ENCODE data around the gene LRRTM4. TPM values are rescaled to one million over a fixed set of nuclear protein-coding genes. Genes with fewer than 3 reads are reported as not detected.

The LRRTM4 gene
- total RNA-seq, 1 donor from 2014 or later, result 1.8 TPM

DNA sequence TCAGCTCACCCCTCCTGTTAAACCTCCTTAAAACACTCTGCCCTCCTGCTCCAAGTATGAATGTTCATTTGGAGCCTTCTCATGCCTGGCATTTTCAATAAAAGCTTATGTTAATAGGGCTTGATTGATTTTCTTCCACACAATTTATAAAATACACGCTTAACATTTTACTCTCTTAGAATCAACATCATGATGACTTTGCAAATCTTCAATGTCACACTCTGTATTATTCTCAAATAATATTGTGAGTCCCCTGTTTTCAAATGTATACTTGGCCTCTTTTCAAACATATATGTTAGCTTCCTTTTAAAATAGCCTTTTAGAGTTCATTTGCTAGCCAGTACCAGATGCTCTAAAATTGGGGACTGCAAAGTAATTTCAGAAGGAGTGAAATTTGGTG is 520.3 kb downstream of the LRRTM4 start:
- H3K4me3 Mint-ChIP-seq (ENCODE audit: unreplicated experiment), result no peak overlapping the region
- TF ChIP-seq, protein P1, sequence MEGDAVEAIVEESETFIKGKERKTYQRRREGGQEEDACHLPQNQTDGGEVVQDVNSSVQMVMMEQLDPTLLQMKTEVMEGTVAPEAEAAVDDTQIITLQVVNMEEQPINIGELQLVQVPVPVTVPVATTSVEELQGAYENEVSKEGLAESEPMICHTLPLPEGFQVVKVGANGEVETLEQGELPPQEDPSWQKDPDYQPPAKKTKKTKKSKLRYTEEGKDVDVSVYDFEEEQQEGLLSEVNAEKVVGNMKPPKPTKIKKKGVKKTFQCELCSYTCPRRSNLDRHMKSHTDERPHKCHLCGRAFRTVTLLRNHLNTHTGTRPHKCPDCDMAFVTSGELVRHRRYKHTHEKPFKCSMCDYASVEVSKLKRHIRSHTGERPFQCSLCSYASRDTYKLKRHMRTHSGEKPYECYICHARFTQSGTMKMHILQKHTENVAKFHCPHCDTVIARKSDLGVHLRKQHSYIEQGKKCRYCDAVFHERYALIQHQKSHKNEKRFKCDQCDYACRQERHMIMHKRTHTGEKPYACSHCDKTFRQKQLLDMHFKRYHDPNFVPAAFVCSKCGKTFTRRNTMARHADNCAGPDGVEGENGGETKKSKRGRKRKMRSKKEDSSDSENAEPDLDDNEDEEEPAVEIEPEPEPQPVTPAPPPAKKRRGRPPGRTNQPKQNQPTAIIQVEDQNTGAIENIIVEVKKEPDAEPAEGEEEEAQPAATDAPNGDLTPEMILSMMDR (IDR thresholded peaks at IDR 0.05; ENCODE audit: unreplicated experiment), result no peak
- DNase-seq (ENCODE audit: low spot score), result no peak
- H3K27me3 Mint-ChIP-seq (ENCODE audit: unreplicated experiment), result no peaks in the 10 kb centered on the region
- no peaks in the 10 kb centered on the region for H3K9me3 Mint-ChIP-seq (ENCODE audit: unreplicated experiment)
- H3K36me3 Mint-ChIP-seq (ENCODE audit: low read depth, unreplicated experiment), result no peaks in the 10 kb centered on the region
- H3K27ac Mint-ChIP-seq (ENCODE audit: unreplicated experiment), result no peak overlapping the region
- peaks cover 11% of the 10 kb centered on the region for H3K4me1 Mint-ChIP-seq (ENCODE audit: unreplicated experiment)

DNA sequence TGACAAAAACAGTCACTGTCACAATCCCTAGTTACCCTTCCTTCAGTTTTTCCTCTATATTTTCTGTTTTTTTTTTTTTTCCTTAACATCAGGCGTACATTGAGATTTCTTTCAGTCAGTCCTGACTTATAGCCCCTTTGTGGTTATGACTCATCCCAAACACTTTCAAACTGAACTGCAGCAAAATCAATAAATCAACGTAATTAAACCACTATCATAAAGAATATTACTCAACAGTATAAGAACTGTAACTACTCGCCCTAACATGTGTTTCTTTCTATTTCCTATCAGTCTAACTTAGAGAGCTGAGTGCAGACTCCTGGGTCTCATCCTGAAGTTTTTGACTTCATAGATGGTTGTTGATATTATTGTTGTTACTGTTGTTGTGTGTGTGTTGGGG is 523.5 kb downstream of the LRRTM4 start:
- Mint-ChIP-seq H3K4me1 (ENCODE audit: unreplicated experiment) (peaks cover 11% of the 10 kb centered on the region), H3K27ac (ENCODE audit: unreplicated experiment) (no peak overlapping the region), H3K4me3 (ENCODE audit: unreplicated experiment) (no peak overlapping the region), H3K27me3 (ENCODE audit: unreplicated experiment) (no peaks in the 10 kb centered on the region), H3K9me3 (ENCODE audit: unreplicated experiment) (no peaks in the 10 kb centered on the region), H3K36me3 (ENCODE audit: low read depth, unreplicated experiment) (no peaks in the 10 kb centered on the region)
- TF ChIP-seq, protein P1 (IDR thresholded peaks at IDR 0.05; ENCODE audit: unreplicated experiment), result no peak
- no peak for DNase-seq (ENCODE audit: low spot score)

DNA sequence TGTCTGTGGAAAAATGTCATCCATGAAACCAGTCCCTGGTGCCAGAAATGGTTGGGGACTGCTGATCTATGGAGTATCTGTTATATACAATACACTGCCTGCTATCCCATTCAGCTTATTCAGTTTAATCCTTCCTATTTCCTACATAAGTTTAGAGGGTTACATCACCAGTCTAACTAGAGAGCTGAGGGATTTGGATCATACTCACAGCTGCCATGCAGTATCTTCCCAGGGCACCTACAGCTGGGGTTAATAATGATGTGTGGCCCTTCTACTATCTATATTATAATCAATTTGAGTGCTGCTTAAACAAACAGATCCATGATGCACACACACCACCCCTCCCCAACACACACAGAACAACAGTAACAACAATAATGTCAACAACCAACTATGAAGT is 524.0 kb downstream of the LRRTM4 start:
- TF ChIP-seq, protein P1 (IDR thresholded peaks at IDR 0.05; ENCODE audit: unreplicated experiment), result no peak
- Mint-ChIP-seq H3K27me3 (ENCODE audit: unreplicated experiment) (no peaks in the 10 kb centered on the region), H3K4me1 (ENCODE audit: unreplicated experiment) (peaks cover 11% of the 10 kb centered on the region), H3K27ac (ENCODE audit: unreplicated experiment) (no peak overlapping the region), H3K36me3 (ENCODE audit: low read depth, unreplicated experiment) (no peaks in the 10 kb centered on the region), H3K9me3 (ENCODE audit: unreplicated experiment) (no peaks in the 10 kb centered on the region), H3K4me3 (ENCODE audit: unreplicated experiment) (no peak overlapping the region)
- no peak for DNase-seq (ENCODE audit: low spot score)

DNA sequence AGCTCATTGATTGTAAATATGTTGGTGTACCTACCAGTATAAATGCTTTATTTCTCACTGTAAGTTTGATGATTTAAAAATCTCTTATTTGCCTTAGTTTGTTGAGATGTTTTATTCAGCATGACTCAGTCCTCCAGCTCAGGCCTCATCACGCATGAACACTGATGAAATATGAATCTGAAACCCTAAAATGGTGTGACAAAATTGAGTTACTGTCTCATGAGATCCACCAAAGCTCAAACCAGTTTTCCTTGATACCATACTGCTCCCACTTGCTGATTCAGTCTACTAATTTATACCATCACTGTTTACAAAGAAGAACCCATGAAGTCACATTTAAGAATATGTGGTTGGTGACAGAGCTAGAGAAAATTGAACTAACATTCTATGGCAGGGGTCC is 524.9 kb downstream of the LRRTM4 start:
- Mint-ChIP-seq H3K4me3 (ENCODE audit: unreplicated experiment) (no peak overlapping the region), H3K9me3 (ENCODE audit: unreplicated experiment) (no peaks in the 10 kb centered on the region), H3K36me3 (ENCODE audit: low read depth, unreplicated experiment) (no peaks in the 10 kb centered on the region), H3K27ac (ENCODE audit: unreplicated experiment) (peak overlapping the region; percentile 57), H3K4me1 (ENCODE audit: unreplicated experiment) (peaks cover 7% of the 10 kb centered on the region), H3K27me3 (ENCODE audit: unreplicated experiment) (no peaks in the 10 kb centered on the region)
- TF ChIP-seq, protein P1 (IDR thresholded peaks at IDR 0.05; ENCODE audit: unreplicated experiment), result no peak
- DNase-seq (ENCODE audit: low spot score), result no peak

DNA sequence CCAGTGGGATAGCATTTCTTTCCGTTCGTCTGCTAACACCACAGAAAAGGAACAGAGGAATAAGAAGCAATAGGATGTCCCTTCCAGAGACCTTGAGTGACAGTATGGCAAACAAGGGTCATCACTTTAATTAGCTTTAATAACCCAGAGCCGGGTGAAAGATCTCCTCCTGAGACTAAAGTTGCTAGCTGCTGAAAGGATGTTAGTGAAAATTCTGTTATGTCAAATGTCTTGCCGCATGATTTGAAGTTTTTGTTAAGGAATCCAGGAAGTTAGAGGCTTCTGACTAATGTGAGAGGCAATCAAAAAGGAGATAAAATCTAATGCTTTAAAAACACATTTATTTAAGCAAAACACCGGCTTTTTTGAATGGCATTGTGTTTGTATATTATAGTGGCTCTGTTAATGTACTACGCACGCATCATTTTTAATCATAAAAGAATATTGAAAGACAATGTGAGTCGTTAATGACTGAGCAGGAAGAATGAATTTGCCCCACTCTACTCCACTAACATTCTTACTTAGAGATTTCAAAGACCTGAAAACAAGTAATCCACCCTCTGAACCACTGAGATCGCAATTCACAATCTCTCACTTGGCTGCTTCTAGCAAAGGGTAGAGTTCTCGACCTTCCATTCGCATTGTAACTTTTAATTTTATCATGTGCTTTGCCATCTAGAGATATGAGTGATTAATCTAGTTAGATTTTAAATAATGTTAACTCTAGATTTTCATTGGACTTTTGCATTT is 536.6 kb downstream of the LRRTM4 start:
- TF ChIP-seq, protein P1 (IDR thresholded peaks at IDR 0.05; ENCODE audit: unreplicated experiment), result no peak
- Mint-ChIP-seq H3K36me3 (ENCODE audit: low read depth, unreplicated experiment) (no peaks in the 10 kb centered on the region), H3K4me1 (ENCODE audit: unreplicated experiment) (peaks cover 4% of the 10 kb centered on the region), H3K9me3 (ENCODE audit: unreplicated experiment) (no peaks in the 10 kb centered on the region), H3K27me3 (ENCODE audit: unreplicated experiment) (no peaks in the 10 kb centered on the region), H3K4me3 (ENCODE audit: unreplicated experiment) (no peak overlapping the region), H3K27ac (ENCODE audit: unreplicated experiment) (no peak overlapping the region)
- no peak for DNase-seq (ENCODE audit: low spot score)
